Common myeloid progenitor, CD34-positive (primary cell): ENCODE measurements around the gene SCCPDH.

ENCODE experiments used
- CTCF ChIA-PET: fragments of 350-600 bp; sonication (Branson Sonifier 250); formaldehyde crosslinking; loops from one replicate; lab custom pipeline; 2021; ENCODE audit warnings: antibody characterized with exemption; lab: Charles Lee
- POLR2A ChIA-PET: fragments of 350-600 bp; sonication (Branson Sonifier 250); formaldehyde crosslinking; loops from one replicate; lab custom pipeline; 2021; ENCODE audit warnings: antibody characterized with exemption; lab: Charles Lee
- DNase-seq, 3 donors: peaks; one replicate each; pipeline versions ENCODE4 v3.0.0 to v3.0.0-alpha.2; 2013
- H3K27ac ChIP-seq, 2 experiments: 1 replicate in 1 of 2; 2 replicates in 1 of 2; pipeline ENCODE4 v1.7.0; 2013; ENCODE audit warnings: inconsistent platforms in 2 of 2, low read length in 2 of 2, mild to moderate bottlenecking in 2 of 2, low read depth in 1 of 2, moderate library complexity in 1 of 2; ENCODE audit not compliant: severe bottlenecking in 2 of 2, insufficient read depth in 1 of 2, poor library complexity in 1 of 2
- H3K27me3 ChIP-seq, 5 experiments: replicated peaks in 2 of 5; 1 replicate in 3 of 5; 2 replicates in 2 of 5; pipeline versions ENCODE4 v1.6.1 to v1.7.0; 2013; ENCODE audit warnings: low read length in 4 of 5, mild to moderate bottlenecking in 2 of 5, moderate library complexity in 2 of 5, inconsistent platforms in 1 of 5; ENCODE audit not compliant: insufficient read depth in 5 of 5, control insufficient read depth in 4 of 5
- H3K36me3 ChIP-seq, 4 experiments: 1 replicate in 2 of 4; 2 replicates in 2 of 4; pipeline versions ENCODE4 v1.6.1 to v1.7.0; 2013; ENCODE audit warnings: low read length in 3 of 4, control low read depth in 1 of 4, mild to moderate bottlenecking in 1 of 4; ENCODE audit not compliant: control insufficient read depth in 4 of 4, insufficient read depth in 4 of 4
- H3K4me1 ChIP-seq, 4 experiments: 1 replicate in 3 of 4; 2 replicates in 1 of 4; pipeline versions ENCODE4 v1.6.1 to v1.7.1; 2013; ENCODE audit warnings: low read length in 3 of 4, mild to moderate bottlenecking in 3 of 4, control low read depth in 1 of 4, inconsistent platforms in 1 of 4, moderate library complexity in 1 of 4; ENCODE audit not compliant: control insufficient read depth in 4 of 4, insufficient read depth in 4 of 4; ENCODE audit errors: control extremely low read depth in 1 of 4
- H3K4me3 ChIP-seq, 7 experiments: 1 replicate in 4 of 7; 2 replicates in 3 of 7; pipeline versions ENCODE4 v1.5.1 to v1.7.0; 2013; ENCODE audit warnings: mild to moderate bottlenecking in 7 of 7, low read length in 6 of 7, moderate library complexity in 6 of 7, inconsistent platforms in 2 of 7, low read depth in 2 of 7, control low read depth in 1 of 7; ENCODE audit not compliant: insufficient read depth in 4 of 7, control insufficient read depth in 1 of 7; ENCODE audit errors: extremely low read depth in 1 of 7
- H3K9me3 ChIP-seq, 5 experiments: 1 replicate in 4 of 5; 2 replicates in 1 of 5; pipeline versions ENCODE4 v1.6.1 to v1.7.1; 2013; ENCODE audit warnings: low read length in 4 of 5, mild to moderate bottlenecking in 2 of 5, inconsistent platforms in 1 of 5, low read depth in 1 of 5, moderate library complexity in 1 of 5; ENCODE audit not compliant: control insufficient read depth in 4 of 5, insufficient read depth in 2 of 5; ENCODE audit errors: control extremely low read depth in 1 of 5
- WGBS: methylation state at CpG from one replicate; pipeline ENCODE4 v1.1.5; 2013; ENCODE audit not compliant: insufficient coverage; 5-methylcytosine and 5-hydroxymethylcytosine counted together

SCCPDH gene

DNA sequence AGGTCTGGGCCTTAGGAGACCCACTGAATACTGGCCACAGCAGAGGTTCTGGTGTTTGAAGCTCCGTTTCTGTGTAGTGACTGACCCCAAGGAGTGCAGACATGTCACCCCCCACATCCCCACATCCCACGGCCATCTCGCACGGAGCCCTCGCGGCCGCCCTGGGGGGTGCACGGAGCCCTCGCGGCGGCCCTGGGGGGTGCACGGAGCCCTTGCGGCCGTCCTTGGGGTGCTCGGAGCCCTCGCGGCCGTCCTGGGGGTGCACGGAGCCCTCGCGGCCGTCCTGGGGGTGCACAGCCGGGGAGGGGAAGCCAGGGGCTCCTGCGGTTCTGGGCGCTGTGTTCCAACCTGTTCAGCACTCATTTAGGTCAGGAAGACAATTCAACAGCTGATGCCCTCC is 68.4 kb downstream of the SCCPDH start:
- Histone ChIP-seq H3K4me1 (peaks cover 0 to 41% (median 21%) of the 10 kb centered on the region in 4 experiments), H3K27ac (no peak overlapping the region), H3K27me3 (no peaks in the 10 kb centered on the region), H3K36me3 (peaks cover 0 to 10% (median 2%) of the 10 kb centered on the region in 4 experiments), H3K9me3 (no peaks in the 10 kb centered on the region), H3K4me3 (no peak overlapping the region)
- WGBS = 91% methylated on average over 19 of the region's 25 CpGs
- CTCF ChIA-PET = interaction anchor here (0.7 kb wide), 1 partner anchor 9 kb away, joined by 3 read pairs; no protein-coding TSS in a partner anchor
- POLR2A ChIA-PET = no interaction called here
- DNase-seq = no peak

DNA sequence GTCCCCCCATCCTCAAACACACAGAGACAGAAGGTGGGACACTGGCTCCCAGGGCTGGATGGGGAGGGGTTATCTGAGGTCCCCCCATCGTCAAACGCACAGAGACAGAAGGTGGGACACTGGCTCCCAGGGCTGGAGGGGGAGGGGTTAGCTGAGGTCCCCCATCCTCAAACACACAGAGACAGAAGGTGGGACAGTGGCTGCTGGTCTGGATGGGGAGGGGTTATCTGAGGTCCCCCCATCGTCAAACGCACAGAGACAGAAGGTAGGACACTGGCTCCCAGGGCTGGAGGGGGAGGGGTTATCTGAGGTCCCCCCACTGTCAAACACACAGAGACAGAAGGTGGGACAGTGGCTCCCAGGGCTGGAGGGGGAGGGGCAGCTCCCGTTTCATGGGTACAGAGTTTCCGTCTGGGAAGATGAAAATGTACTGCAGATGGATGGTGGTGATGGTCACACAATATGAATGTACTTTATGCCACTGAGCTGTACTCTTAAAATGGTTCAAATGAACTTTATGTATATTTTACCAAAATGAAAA is 69.2 kb downstream of the SCCPDH start:
- no peak for DNase-seq
- Histone ChIP-seq H3K27me3 (no peaks in the 10 kb centered on the region), H3K4me3 (no peak overlapping the region), H3K9me3 (no peaks in the 10 kb centered on the region), H3K36me3 (peaks cover 0 to 10% (median 2%) of the 10 kb centered on the region in 4 experiments), H3K27ac (no peak overlapping the region), H3K4me1 (peaks cover 0 to 33% (median 16%) of the 10 kb centered on the region in 4 experiments)
- 100% methylated on average over 2 of the region's 6 CpGs for WGBS
- CTCF ChIA-PET = no interaction called here
- POLR2A ChIA-PET = no interaction called here

DNA sequence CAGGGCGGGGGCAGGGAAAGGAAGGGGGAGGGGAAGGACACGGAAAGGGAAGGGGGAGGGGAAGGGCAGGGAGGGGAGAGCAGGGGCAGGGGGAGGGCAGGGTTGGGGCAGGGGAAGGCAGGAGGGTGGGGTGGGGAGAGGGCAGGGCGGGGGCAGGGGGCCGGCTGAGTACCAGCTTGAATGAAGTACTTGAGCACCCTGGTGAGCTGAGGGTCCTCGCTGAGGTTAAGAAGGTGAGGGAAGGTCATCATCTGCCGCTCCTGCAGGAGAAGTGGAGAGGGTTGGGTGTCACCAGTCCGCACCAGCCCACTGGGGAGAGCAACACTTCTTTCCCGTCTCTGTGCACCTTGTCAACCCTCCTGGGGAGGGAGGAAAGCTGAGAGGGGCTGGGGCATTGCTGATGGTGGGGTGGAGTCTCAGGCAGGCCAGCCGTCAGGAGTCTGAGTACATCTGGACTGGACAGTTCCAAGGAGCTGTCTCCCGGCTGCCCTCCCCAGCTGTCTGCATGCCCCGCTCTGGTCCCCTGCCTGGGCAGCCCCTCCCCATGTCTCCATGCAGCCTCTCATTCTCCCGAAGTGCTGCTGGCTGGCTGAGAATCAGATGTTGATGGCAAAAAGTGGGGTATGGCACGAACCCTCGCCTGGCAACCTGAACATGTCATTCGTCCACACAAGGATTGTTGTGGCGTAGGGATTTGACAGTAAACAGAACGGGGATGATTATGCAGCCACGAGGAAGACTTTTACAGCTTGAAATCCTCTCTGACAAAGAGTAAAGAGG is 70.0 kb downstream of the SCCPDH start:
- peak in 1 of 3 donors; percentile 15 for DNase-seq
- Histone ChIP-seq H3K4me1 (peaks cover 0 to 30% (median 10%) of the 10 kb centered on the region in 4 experiments), H3K27me3 (no peaks in the 10 kb centered on the region), H3K36me3 (peaks cover 0 to 10% (median 2%) of the 10 kb centered on the region in 4 experiments), H3K9me3 (no peaks in the 10 kb centered on the region), H3K27ac (no peak overlapping the region), H3K4me3 (no peak overlapping the region)
- ChIA-PET CTCF (interaction anchor here (0.6 to 1.8 kb wide), 3 partner anchors 10 to 1091 kb away, joined by 3 to 7 read pairs (median 3); no protein-coding TSS in a partner anchor), POLR2A (no interaction called here)
- WGBS = 83% methylated on average over 9 of the region's 18 CpGs

DNA sequence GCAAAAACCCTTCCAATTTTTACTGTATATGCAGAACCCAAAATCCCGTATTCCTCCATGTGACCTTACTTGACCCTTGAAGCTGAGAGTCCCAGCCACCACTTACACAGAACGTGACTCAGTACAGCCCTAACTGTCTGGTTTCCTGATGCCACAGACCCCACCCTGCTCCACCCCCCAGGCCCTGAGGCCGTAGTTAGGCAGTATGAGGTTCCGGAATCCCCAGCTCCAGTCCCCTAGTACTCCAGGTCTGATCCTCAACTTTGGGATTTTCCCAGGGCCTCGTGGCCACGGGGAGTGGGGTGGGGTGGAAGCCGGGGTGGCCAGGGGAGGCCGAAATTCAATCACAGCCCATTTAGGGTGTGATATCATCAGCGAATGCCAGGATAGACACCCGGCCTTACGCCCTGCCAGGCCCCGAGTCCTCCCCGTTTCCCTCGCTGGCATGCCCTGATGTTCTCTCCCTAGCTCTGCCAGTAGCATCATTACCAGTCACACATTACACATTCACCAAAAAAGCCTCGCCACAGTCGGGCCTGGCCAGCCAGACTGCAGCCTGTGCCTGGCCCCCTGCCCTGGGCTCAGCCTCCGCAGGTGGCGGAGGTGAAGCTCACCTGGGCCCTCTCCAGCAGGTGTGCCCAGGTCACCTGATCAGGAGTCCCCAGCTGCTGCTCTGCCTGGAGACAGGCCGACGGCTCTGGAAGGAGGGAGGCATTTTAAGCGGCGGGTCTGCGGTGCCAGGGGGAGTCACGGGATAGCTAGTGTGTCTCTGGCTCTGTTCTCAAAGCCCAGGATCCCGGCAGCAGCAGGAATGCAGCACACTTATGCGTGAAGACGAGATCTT is 70.8 kb downstream of the SCCPDH start:
- Histone ChIP-seq H3K4me1 (peaks cover 0 to 22% (median 7%) of the 10 kb centered on the region in 4 experiments), H3K4me3 (no peak overlapping the region), H3K9me3 (no peaks in the 10 kb centered on the region), H3K36me3 (peaks cover 0 to 10% (median 2%) of the 10 kb centered on the region in 4 experiments), H3K27me3 (no peaks in the 10 kb centered on the region), H3K27ac (no peak overlapping the region)
- ChIA-PET CTCF (interaction anchor here (0.6 to 1.8 kb wide), 3 partner anchors 10 to 1090 kb away, joined by 3 to 7 read pairs (median 3); no protein-coding TSS in a partner anchor), POLR2A (no interaction called here)
- peak in 1 of 3 donors; percentile 36 for DNase-seq
- 91% methylated on average over 23 of the region's 27 CpGs for WGBS

DNA sequence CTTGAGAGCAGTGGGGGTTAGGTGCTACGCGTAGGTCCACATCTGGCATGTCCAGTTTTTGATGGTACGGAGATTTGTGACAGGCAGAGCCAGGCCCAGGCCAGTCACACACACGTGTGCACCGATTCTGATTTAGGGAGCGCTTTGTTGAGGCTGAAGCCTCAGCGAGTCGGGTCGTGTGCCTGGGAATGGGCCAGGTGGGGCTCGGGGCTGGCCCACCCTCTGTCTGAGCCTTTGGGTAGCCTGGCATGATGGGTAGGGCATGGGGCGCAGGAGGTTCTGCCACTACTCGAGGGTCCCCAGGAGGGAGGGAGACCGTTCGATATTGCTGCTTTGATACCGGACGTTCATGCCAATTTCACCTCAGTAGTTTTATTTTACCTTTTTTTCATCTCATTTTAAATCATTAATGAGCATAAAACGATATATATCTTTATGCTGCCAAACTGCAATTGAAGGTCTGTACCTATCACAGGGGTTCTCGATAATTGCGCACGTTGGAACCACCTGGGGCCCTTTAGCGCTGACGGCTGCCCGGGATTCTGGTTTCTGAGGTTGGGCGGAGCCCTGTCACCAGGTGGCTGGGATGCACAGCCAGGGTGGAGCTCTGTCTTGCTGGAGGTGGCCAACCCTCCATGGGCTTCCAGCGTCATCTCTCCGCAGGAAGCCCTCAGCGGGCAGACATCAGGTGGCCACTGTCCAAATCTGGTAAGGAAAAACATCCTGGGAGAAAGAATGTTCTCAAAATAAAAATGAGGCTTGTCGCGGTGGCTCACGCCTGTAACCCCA is 71.9 kb downstream of the SCCPDH start:
- 98% methylated on average over 26 of the region's 30 CpGs for WGBS
- peaks cover 0 to 10% (median 2%) of the 10 kb centered on the region in 4 experiments for H3K36me3 ChIP-seq
- no peak for DNase-seq
- H3K4me3 ChIP-seq = no peak overlapping the region
- POLR2A ChIA-PET = no interaction called here
- no peaks in the 10 kb centered on the region for H3K27me3 ChIP-seq
- CTCF ChIA-PET = interaction anchor here (1.8 kb wide), 1 partner anchor 12 kb away, joined by 7 read pairs; no protein-coding TSS in a partner anchor
- peaks cover 0 to 19% (median 4%) of the 10 kb centered on the region in 4 experiments for H3K4me1 ChIP-seq
- no peak overlapping the region for H3K27ac ChIP-seq
- H3K9me3 ChIP-seq = no peaks in the 10 kb centered on the region

DNA sequence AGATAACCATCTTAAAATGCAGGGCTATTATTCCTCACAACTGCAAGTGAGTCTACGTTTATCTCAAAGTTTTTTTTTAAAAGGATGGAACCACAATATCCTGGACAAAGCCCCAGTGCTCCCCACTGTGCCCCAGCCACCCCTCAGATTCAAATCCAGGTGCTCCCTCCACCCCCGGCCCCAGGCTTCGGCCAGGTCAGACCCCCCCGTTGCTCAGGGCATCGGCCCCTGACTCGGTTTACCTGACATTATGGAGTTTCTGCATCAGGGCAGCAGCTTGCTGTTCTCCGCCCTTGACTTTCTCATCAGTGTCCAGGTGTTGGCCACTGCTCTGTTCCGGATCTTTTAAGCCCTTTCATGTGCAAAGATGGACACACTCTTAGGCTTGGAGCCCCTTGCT is 72.9 kb downstream of the SCCPDH start:
- ChIA-PET POLR2A (no interaction called here), CTCF (no interaction called here)
- Histone ChIP-seq H3K36me3 (peaks cover 0 to 3% (median under 1%) of the 10 kb centered on the region in 4 experiments), H3K4me1 (peaks cover 0 to 19% (median 4%) of the 10 kb centered on the region in 4 experiments), H3K27me3 (no peaks in the 10 kb centered on the region), H3K27ac (no peak overlapping the region), H3K9me3 (no peaks in the 10 kb centered on the region), H3K4me3 (no peak overlapping the region)
- no peak for DNase-seq
- WGBS = 85% methylated on average over 8 of the region's 8 CpGs
